SIG-M5 treated with dmso at 0.1 percent for 504 hours (cell line): ENCODE data around the gene IQCK.
"Not testable (repeated sequence)": the region's sequence is repeated elsewhere in the genome, so short reads cannot be mapped to it uniquely, and the experiment has no call there.

Source experiments
- DNase-seq: peaks from one replicate; lab custom pipeline; 2025; ENCODE audit not compliant: unreplicated experiment; lab: John Stamatoyannopoulos, UW

IQCK gene

GRCh38 chr16:19757026-19757425 is 39.0 kb downstream of the IQCK start:
- no peak for DNase-seq

- peak; percentile 39 for DNase-seq
These were observed 39.9 kb downstream of the IQCK start for GRCh38 chr16:19757762-19758595.

GRCh38 chr16:19760356-19761060 is 42.4 kb downstream of the IQCK start:
- DNase-seq = no peak

GRCh38 chr16:19765860-19766553 is 47.9 kb downstream of the IQCK start:
- DNase-seq = no peak

- no peak for DNase-seq
These were observed 48.4 kb downstream of the IQCK start for GRCh38 chr16:19766554-19766884.

GRCh38 chr16:19766988-19767387 is 48.9 kb downstream of the IQCK start:
- DNase-seq = no peak

GRCh38 chr16:19767497-19767896 is 49.4 kb downstream of the IQCK start:
- no peak for DNase-seq

GRCh38 chr16:19769239-19769638 is 51.2 kb downstream of the IQCK start:
- no peak for DNase-seq

- DNase-seq = no peak
These were observed 53.0 kb downstream of the IQCK start for GRCh38 chr16:19771040-19771439.

- DNase-seq = no peak
These were observed 53.7 kb downstream of the IQCK start for GRCh38 chr16:19771796-19772195.

GRCh38 chr16:19774024-19774423 is 56.0 kb downstream of the IQCK start:
- no peak for DNase-seq

- no peak for DNase-seq
These were observed 58.1 kb downstream of the IQCK start for GRCh38 chr16:19776147-19776546.

GRCh38 chr16:19776565-19776964 is 58.5 kb downstream of the IQCK start:
- no peak for DNase-seq

GRCh38 chr16:19780321-19780720 is 62.2 kb downstream of the IQCK start:
- no peak for DNase-seq

- no peak for DNase-seq
These were observed 63.2 kb downstream of the IQCK start for GRCh38 chr16:19781226-19781625.

- DNase-seq = no peak
These were observed 65.5 kb downstream of the IQCK start for GRCh38 chr16:19783363-19784182.

- DNase-seq = no peak
These were observed 66.2 kb downstream of the IQCK start for GRCh38 chr16:19784183-19784736.

GRCh38 chr16:19785081-19785480 is 67.0 kb downstream of the IQCK start:
- DNase-seq = no peak

- no peak for DNase-seq
These were observed 67.5 kb downstream of the IQCK start for GRCh38 chr16:19785512-19786130.

GRCh38 chr16:19801369-19801768 is 83.3 kb downstream of the IQCK start:
- not testable (repeated sequence) for DNase-seq
